Measurements from ENCODE around the gene PVALEF. TPM values are rescaled to one million over a fixed set of nuclear protein-coding genes. Genes with fewer than 3 reads are reported as not detected.

Gene PVALEF
- total RNA-seq, 5 donors from 2014 or later (not counting 1 experiment from before 2014, with no cell fraction given), result not detected

DNA sequence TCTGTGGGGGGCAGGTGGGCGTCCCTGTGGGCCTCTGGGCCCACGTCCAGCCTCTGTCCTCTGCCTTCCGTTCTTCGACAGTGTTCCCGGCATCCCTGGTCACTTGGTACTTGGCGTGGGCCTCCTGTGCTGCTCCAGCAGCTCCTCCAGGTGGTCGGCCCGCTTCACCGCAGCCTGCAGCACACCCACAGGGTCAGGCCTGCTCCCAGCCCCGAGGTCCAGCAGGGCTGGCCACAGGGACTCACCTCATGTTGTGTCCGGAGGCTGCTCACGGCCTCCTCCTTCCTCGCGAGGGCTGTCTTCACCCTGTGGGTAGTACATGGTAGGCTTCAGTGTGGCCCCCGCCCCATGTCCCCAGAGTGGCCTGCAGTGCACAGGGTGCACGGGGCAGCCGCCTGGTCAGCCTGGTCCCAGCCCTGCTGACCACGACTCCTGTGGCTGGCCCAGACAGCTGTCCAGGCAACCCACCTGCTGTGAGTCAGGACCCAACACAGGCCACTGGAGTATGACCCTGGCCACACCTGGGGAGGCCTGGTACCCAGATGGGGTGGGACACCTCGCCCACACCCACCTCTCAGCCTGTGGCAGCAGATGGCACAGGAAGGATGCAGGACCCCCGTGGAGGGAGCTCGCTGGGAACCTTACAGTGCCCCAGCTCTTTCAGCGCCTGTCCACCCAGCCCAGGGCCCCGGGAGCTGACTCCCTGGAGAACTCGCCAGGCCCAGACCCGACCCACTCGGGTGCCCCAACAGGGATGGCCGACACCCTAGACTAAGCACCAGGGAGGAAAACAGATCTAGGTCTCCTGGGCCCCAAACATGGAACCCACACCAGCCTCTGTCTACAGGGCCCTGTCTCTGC is 24.6 kb downstream of the PVALEF start:
- CTCF ChIA-PET, result no interaction called here

DNA sequence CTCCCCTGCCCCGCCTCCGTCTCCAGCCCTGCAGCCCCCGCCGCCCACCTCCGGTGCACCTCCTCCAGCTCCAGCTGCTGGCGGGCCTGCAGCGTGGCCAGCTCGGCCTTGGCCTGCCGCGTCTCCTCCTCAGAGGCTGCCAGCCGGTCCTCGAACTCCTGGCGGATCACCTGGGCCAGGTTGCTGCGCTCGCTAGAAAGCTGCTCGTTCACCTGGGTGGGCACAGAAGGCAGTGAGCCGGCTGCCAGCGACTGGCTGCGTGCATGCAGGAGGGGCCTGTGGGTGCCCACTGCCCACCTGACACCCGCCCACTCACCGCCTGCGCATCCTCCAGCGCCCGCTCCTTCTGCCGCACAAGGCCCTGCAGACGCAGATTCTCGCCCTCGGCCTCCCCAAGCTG is 25.3 kb downstream of the PVALEF start:
- Histone ChIP-seq H3K27ac (ENCODE audit: low read length) (no peak overlapping the region), H3K9me3 (no peaks in the 10 kb centered on the region), H3K36me3 (ENCODE audit: control insufficient read depth in 2 of 2, extremely low read depth in 1 of 2, insufficient read depth in 1 of 2, low read length in 1 of 2) (peaks cover 6 to 12% of the 10 kb centered on the region in 2 donors), H3K4me3 (ENCODE audit: control insufficient read depth in 1 of 2, extremely low read depth in 1 of 2, low read length in 1 of 2) (no peak overlapping the region), H3K27me3 (replicated peaks in 1 of 2; ENCODE audit: control insufficient read depth in 2 of 2, extremely low read depth in 1 of 2, insufficient read depth in 2 of 2, low read length in 1 of 2) (no peaks in the 10 kb centered on the region), H3K4me1 (ENCODE audit: control insufficient read depth in 1 of 2, extremely low read depth in 1 of 2, insufficient read depth in 2 of 2, low read length in 2 of 2) (no peaks in the 10 kb centered on the region)
- ChIA-PET CTCF (no interaction called here), POLR2A (interaction anchor here in 1 of 2 donors (0.6 kb wide), 1 partner anchor 475 kb away, joined by 3 read pairs; no protein-coding TSS in a partner anchor)
- no peaks in the 10 kb centered on the region for H3K4me1 Mint-ChIP-seq
- no peaks in the 10 kb centered on the region for H3K36me3 Mint-ChIP-seq
- H3K27ac Mint-ChIP-seq, result no peak overlapping the region
- ATAC-seq (replicated peaks in 1 of 4) (no peak), DNase-seq (no peak)
- 91% methylated on average over 28 of the region's 28 CpGs for WGBS (ENCODE audit: insufficient coverage)
- no peaks in the 10 kb centered on the region for H3K9me3 Mint-ChIP-seq
- H3K27me3 Mint-ChIP-seq, result no peaks in the 10 kb centered on the region
- no peak overlapping the region for H3K4me3 Mint-ChIP-seq

More for the DNA sequence above, 24.6 kb downstream of the PVALEF start:
- Histone ChIP-seq H3K4me3 (ENCODE audit: control insufficient read depth in 1 of 2, extremely low read depth in 1 of 2, low read length in 1 of 2) (no peak overlapping the region), H3K36me3 (ENCODE audit: control insufficient read depth in 2 of 2, extremely low read depth in 1 of 2, insufficient read depth in 1 of 2, low read length in 1 of 2) (peaks cover 6 to 12% of the 10 kb centered on the region in 2 donors), H3K9me3 (no peaks in the 10 kb centered on the region), H3K4me1 (ENCODE audit: control insufficient read depth in 1 of 2, extremely low read depth in 1 of 2, insufficient read depth in 2 of 2, low read length in 2 of 2) (no peaks in the 10 kb centered on the region), H3K27me3 (replicated peaks in 1 of 2; ENCODE audit: control insufficient read depth in 2 of 2, extremely low read depth in 1 of 2, insufficient read depth in 2 of 2, low read length in 1 of 2) (no peaks in the 10 kb centered on the region), H3K27ac (ENCODE audit: low read length) (no peak overlapping the region)
- H3K9me3 Mint-ChIP-seq, result no peaks in the 10 kb centered on the region
- no peak for DNase-seq
- H3K36me3 Mint-ChIP-seq, result no peaks in the 10 kb centered on the region
- POLR2A ChIA-PET, result interaction anchor here in 1 of 2 donors (0.6 kb wide), 1 partner anchor 476 kb away, joined by 3 read pairs; no protein-coding TSS in a partner anchor
- 88% methylated on average over 25 of the region's 27 CpGs for WGBS (ENCODE audit: insufficient coverage)
- H3K4me3 Mint-ChIP-seq, result no peak overlapping the region
- no peaks in the 10 kb centered on the region for H3K4me1 Mint-ChIP-seq
- H3K27ac Mint-ChIP-seq, result no peak overlapping the region
- no peaks in the 10 kb centered on the region for H3K27me3 Mint-ChIP-seq
- no peak for ATAC-seq (replicated peaks in 1 of 4)

DNA sequence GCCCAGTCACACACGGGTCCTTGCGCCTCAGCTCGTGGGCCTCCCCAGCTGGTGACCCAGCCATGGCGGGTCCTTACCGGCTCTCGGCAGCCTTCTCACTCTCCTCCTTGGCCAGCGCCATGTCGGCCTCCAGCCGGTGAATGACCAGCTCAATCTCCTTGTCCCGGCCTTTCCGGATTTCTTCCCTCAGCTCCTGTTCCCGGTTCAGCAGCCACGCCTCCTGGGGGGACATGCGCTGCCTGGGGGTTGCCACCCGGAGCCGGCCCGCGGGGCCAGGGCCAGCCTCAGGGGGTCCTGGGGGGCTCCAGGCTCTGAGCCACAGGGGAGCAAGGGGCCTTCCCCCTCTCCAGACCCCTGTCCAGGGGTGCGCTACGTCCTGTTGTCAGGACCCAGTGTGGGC is 25.8 kb downstream of the PVALEF start:
- H3K27me3 ChIP-seq (replicated peaks in 1 of 2; ENCODE audit: control insufficient read depth in 2 of 2, extremely low read depth in 1 of 2, insufficient read depth in 2 of 2, low read length in 1 of 2), result no peaks in the 10 kb centered on the region
- no peaks in the 10 kb centered on the region for H3K4me1 Mint-ChIP-seq
- WGBS (ENCODE audit: insufficient coverage), result 93% methylated on average over 18 of the region's 20 CpGs
- H3K36me3 ChIP-seq (ENCODE audit: control insufficient read depth in 2 of 2, extremely low read depth in 1 of 2, insufficient read depth in 1 of 2, low read length in 1 of 2), result peaks cover 6 to 12% of the 10 kb centered on the region in 2 donors
- H3K27me3 Mint-ChIP-seq, result no peaks in the 10 kb centered on the region
- no peaks in the 10 kb centered on the region for H3K9me3 ChIP-seq
- ATAC-seq (replicated peaks in 1 of 4) (no peak), DNase-seq (no peak)
- CTCF ChIA-PET, result no interaction called here
- no peaks in the 10 kb centered on the region for H3K4me1 ChIP-seq (ENCODE audit: control insufficient read depth in 1 of 2, extremely low read depth in 1 of 2, insufficient read depth in 2 of 2, low read length in 2 of 2)
- no peak overlapping the region for H3K27ac Mint-ChIP-seq
- H3K4me3 ChIP-seq (ENCODE audit: control insufficient read depth in 1 of 2, extremely low read depth in 1 of 2, low read length in 1 of 2), result no peak overlapping the region
- POLR2A ChIA-PET, result interaction anchor here in 1 of 2 donors (0.5 kb wide), 1 partner anchor 1060 kb away, joined by 4 read pairs; no protein-coding TSS in a partner anchor
- H3K27ac ChIP-seq (ENCODE audit: low read length), result no peak overlapping the region
- no peaks in the 10 kb centered on the region for H3K36me3 Mint-ChIP-seq
- H3K9me3 Mint-ChIP-seq, result no peaks in the 10 kb centered on the region
- H3K4me3 Mint-ChIP-seq, result no peak overlapping the region

DNA sequence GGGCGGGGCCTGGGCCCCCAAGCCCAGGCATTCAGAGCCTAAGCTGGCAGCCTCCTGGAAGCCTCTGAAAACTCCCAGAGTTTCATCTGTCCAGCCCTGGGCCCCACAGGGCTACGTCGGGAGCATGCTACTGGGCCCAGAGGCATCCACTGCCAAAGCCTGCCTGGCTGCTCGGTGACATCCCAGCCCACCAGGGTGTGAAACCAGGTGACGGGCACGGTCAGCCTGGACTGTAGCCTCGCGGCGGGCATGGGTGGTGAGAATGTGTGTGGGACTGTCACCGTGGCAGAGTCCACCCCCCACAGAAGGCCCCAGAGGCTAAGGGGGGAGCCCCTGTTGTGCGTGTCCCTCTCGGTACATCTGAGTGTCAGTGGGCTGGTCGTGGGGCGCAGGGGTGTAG is 26.3 kb downstream of the PVALEF start:
- H3K9me3 ChIP-seq, result no peaks in the 10 kb centered on the region
- WGBS (ENCODE audit: insufficient coverage), result 90% methylated on average over 7 of the region's 14 CpGs
- no peaks in the 10 kb centered on the region for H3K27me3 ChIP-seq (replicated peaks in 1 of 2; ENCODE audit: control insufficient read depth in 2 of 2, extremely low read depth in 1 of 2, insufficient read depth in 2 of 2, low read length in 1 of 2)
- no peak overlapping the region for H3K4me3 Mint-ChIP-seq
- H3K4me1 ChIP-seq (ENCODE audit: control insufficient read depth in 1 of 2, extremely low read depth in 1 of 2, insufficient read depth in 2 of 2, low read length in 2 of 2), result no peaks in the 10 kb centered on the region
- no peak overlapping the region for H3K27ac Mint-ChIP-seq
- H3K27ac ChIP-seq (ENCODE audit: low read length), result no peak overlapping the region
- H3K9me3 Mint-ChIP-seq, result no peaks in the 10 kb centered on the region
- no peaks in the 10 kb centered on the region for H3K4me1 Mint-ChIP-seq
- ATAC-seq (replicated peaks in 1 of 4) (no peak), DNase-seq (no peak)
- peaks cover 6 to 12% of the 10 kb centered on the region in 2 donors for H3K36me3 ChIP-seq (ENCODE audit: control insufficient read depth in 2 of 2, extremely low read depth in 1 of 2, insufficient read depth in 1 of 2, low read length in 1 of 2)
- H3K27me3 Mint-ChIP-seq, result no peaks in the 10 kb centered on the region
- ChIA-PET POLR2A (interaction anchor here in 1 of 2 donors (0.5 kb wide), 1 partner anchor 1061 kb away, joined by 4 read pairs; no protein-coding TSS in a partner anchor), CTCF (no interaction called here)
- no peak overlapping the region for H3K4me3 ChIP-seq (ENCODE audit: control insufficient read depth in 1 of 2, extremely low read depth in 1 of 2, low read length in 1 of 2)
- no peaks in the 10 kb centered on the region for H3K36me3 Mint-ChIP-seq

DNA sequence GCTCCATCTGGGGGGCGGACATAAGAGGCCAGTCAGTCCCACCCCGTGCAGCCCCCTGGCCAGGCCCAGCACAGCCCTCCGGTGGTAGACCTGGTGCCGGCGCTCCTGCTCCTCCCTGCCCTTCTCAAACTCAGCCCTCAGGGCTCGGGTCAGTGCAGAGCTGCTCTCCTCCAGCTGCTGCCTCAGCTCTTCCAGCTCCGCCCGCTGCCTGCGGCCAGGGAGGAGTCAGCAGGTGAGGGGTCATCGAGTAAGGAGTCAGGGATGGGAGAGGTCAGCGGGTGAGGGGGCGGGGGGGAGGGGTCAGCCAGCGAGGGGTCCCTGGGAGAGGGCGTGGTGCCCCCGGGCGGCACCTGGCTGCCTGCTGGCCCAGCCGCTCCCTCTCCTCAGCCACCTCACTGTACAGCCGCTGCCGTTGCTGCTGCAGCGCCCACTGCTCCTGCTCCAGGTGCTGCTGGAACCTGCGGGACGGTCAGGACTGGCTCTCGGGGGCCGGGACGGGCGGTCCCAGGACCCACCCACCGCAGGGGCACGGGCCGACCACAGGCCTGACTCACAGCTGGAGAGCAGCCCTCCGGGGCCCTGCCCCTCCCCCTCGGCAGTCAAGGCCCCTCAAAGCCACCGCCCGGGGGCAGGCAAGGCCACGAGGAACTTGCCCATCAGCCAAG is 27.2 kb downstream of the PVALEF start:
- Mint-ChIP-seq H3K4me3 (no peak overlapping the region), H3K4me1 (no peaks in the 10 kb centered on the region), H3K27ac (no peak overlapping the region), H3K36me3 (no peaks in the 10 kb centered on the region), H3K9me3 (no peaks in the 10 kb centered on the region), H3K27me3 (no peaks in the 10 kb centered on the region)
- ATAC-seq (replicated peaks in 1 of 4) (no peak), DNase-seq (no peak)
- H3K9me3 ChIP-seq, result no peaks in the 10 kb centered on the region
- ChIA-PET POLR2A (no interaction called here), CTCF (no interaction called here)
- peaks cover 6 to 12% of the 10 kb centered on the region in 2 donors for H3K36me3 ChIP-seq (ENCODE audit: control insufficient read depth in 2 of 2, extremely low read depth in 1 of 2, insufficient read depth in 1 of 2, low read length in 1 of 2)
- no peak overlapping the region for H3K4me3 ChIP-seq (ENCODE audit: control insufficient read depth in 1 of 2, extremely low read depth in 1 of 2, low read length in 1 of 2)
- no peak overlapping the region for H3K27ac ChIP-seq (ENCODE audit: low read length)
- H3K4me1 ChIP-seq (ENCODE audit: control insufficient read depth in 1 of 2, extremely low read depth in 1 of 2, insufficient read depth in 2 of 2, low read length in 2 of 2), result no peaks in the 10 kb centered on the region
- no peaks in the 10 kb centered on the region for H3K27me3 ChIP-seq (replicated peaks in 1 of 2; ENCODE audit: control insufficient read depth in 2 of 2, extremely low read depth in 1 of 2, insufficient read depth in 2 of 2, low read length in 1 of 2)
- 93% methylated on average over 24 of the region's 34 CpGs for whole genome bisulfite sequencing (ENCODE audit: insufficient coverage)

DNA sequence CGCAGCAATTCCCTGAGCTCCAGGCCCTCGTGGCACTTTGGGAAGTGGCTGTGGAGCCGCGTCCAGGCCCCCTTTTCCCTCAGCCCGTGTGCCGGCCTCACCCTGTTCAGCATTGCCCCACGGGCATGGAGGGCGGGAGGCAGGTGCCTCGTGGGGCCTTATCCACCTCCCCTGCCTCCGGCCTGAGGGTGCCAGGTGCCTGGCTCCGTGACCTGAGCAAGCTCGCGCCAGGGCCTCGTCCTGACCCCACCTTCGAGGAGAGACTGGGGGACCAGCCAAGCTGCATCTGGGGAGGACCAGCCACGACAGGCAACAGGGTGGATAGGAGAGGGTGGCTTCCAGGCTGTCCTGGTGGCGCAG is 27.7 kb downstream of the PVALEF start:
- POLR2A ChIA-PET, result no interaction called here
- no peaks in the 10 kb centered on the region for H3K27me3 Mint-ChIP-seq
- no peaks in the 10 kb centered on the region for H3K9me3 Mint-ChIP-seq
- H3K36me3 Mint-ChIP-seq, result no peaks in the 10 kb centered on the region
- Histone ChIP-seq H3K27ac (ENCODE audit: low read length) (no peak overlapping the region), H3K4me1 (ENCODE audit: control insufficient read depth in 1 of 2, extremely low read depth in 1 of 2, insufficient read depth in 2 of 2, low read length in 2 of 2) (no peaks in the 10 kb centered on the region), H3K36me3 (ENCODE audit: control insufficient read depth in 2 of 2, extremely low read depth in 1 of 2, insufficient read depth in 1 of 2, low read length in 1 of 2) (peaks cover 8 to 12% of the 10 kb centered on the region in 2 donors), H3K27me3 (replicated peaks in 1 of 2; ENCODE audit: control insufficient read depth in 2 of 2, extremely low read depth in 1 of 2, insufficient read depth in 2 of 2, low read length in 1 of 2) (no peaks in the 10 kb centered on the region), H3K4me3 (ENCODE audit: control insufficient read depth in 1 of 2, extremely low read depth in 1 of 2, low read length in 1 of 2) (no peak overlapping the region), H3K9me3 (no peaks in the 10 kb centered on the region)
- no peaks in the 10 kb centered on the region for H3K4me1 Mint-ChIP-seq
- WGBS (ENCODE audit: insufficient coverage), result 89% methylated on average over 6 of the region's 17 CpGs
- no peak overlapping the region for H3K4me3 Mint-ChIP-seq
- no peak for DNase-seq
- no peak overlapping the region for H3K27ac Mint-ChIP-seq
- no peak for ATAC-seq (replicated peaks in 1 of 4)
- CTCF ChIA-PET, result no interaction called here

All from T-cell (primary cell).